Stimulated activated naive B cell treated with anti-CD40 and anti-IgM and Interleukin-4, amounts not matched to agents 10 μg/mL and 1 μg/mL and 100 μg/mL, for 72 hours (primary cell): ENCODE data around the gene OTOF.

Experiments used
- ATAC-seq, 2 donors: fragments of 150-1000 bp; cut with Tn5 transposase; replicated peaks; 2 replicates each; pipeline ENCODE4 v1.10.0; 2021; ENCODE audit warnings: moderate library complexity in 1 of 2
- DNase-seq: peaks from one replicate; pipeline ENCODE4 v3.0.0; 2021
- H3K27ac Mint-ChIP-seq: one replicate; pipeline ENCODE4 v1.8.0; 2022; ENCODE audit warnings: mild to moderate bottlenecking, mixed read lengths
- H3K27me3 Mint-ChIP-seq, 2 donors: one replicate each; pipeline ENCODE4 v1.8.0; 2022; ENCODE audit warnings: mixed read lengths in 2 of 2
- H3K36me3 Mint-ChIP-seq, 2 donors: one replicate each; pipeline ENCODE4 v1.8.0; 2022; ENCODE audit warnings: mixed read lengths in 2 of 2, mild to moderate bottlenecking in 1 of 2
- H3K4me1 Mint-ChIP-seq, 2 donors: one replicate each; pipeline ENCODE4 v1.8.0; 2022; ENCODE audit warnings: mixed read lengths in 2 of 2, mild to moderate bottlenecking in 1 of 2
- H3K4me3 Mint-ChIP-seq, 2 donors: one replicate each; pipeline ENCODE4 v1.8.0; 2022; ENCODE audit warnings: mild to moderate bottlenecking in 2 of 2, mixed read lengths in 2 of 2, moderate library complexity in 1 of 2
- H3K9me3 Mint-ChIP-seq, 2 donors: one replicate each; pipeline ENCODE4 v1.8.0; 2022; ENCODE audit warnings: mixed read lengths in 2 of 2, mild to moderate bottlenecking in 1 of 2

The OTOF gene

DNA sequence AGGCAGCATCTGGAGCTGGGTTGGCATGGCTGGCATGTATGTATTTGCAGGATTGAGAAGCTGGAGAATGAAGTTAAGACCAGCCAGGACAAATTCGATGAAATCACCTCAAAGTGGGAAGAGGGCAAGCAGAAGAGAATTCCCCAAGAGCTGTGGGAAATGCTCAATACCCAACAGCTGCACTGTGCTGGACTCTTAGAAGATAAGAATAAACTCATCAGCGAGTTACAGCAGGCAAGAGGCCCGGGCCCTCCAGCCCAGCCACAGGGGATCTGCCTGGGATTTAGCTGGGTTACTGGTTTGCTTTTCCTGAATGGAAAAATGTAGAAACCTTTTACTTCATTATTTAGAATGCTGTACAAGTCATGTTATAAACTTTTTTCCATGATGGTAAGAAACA lies 53.7 kb downstream of the OTOF start:
- Mint-ChIP-seq H3K4me3 (no peak overlapping the region), H3K36me3 (no peaks in the 10 kb centered on the region), H3K27ac (no peak overlapping the region), H3K27me3 (peaks cover 5 to 6% of the 10 kb centered on the region in 2 donors), H3K4me1 (peaks cover 1 to 6% of the 10 kb centered on the region in 2 donors), H3K9me3 (peaks cover 0 to 1% of the 10 kb centered on the region in 2 donors)
- ATAC-seq (no peak), DNase-seq (no peak)

GRCh38 chr2:26423750-26424149 lies 54.2 kb downstream of the OTOF start:
- Mint-ChIP-seq H3K27me3 (peaks cover 5 to 6% of the 10 kb centered on the region in 2 donors), H3K9me3 (peaks cover 0 to 1% of the 10 kb centered on the region in 2 donors), H3K4me1 (peaks cover 1 to 6% of the 10 kb centered on the region in 2 donors), H3K36me3 (no peaks in the 10 kb centered on the region), H3K27ac (no peak overlapping the region), H3K4me3 (no peak overlapping the region)
- ATAC-seq = no peak
- no peak for DNase-seq

DNA sequence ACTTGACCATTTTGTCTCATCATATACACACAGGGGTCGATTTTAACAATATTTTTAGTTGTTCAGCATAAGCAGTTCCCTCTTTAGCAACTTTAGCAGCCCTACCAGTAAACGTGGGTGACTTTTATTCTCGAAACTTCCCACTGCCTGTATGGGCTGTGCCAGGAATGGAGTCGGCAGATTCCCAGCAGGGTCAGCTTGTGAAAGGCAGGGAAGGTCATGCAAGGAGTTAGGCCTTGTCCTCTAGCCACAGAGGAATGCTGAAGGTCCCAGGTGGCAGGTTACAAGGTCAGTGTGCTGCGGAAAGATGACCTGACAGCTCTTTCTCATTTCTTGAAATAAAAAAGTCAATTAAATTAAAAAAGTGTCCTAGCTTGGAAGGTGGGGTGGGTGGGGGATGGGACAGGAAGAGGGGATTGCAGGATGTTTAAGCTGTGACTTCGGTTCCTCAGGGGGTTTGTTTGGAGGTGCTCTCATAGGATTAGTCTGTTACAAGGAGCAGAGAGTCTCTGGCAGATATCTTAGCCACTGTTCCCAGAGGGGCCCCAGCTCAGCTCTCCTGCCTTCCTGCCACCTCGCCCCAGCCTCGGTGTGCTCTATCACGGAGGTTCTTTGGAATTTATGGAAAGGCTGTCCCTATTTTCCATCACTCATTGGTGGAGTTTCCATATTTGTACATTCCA lies 54.8 kb downstream of the OTOF start:
- peaks cover 7 to 8% of the 10 kb centered on the region in 2 donors for H3K27me3 Mint-ChIP-seq
- no peak overlapping the region for H3K4me3 Mint-ChIP-seq
- no peak overlapping the region for H3K27ac Mint-ChIP-seq
- ATAC-seq (no peak), DNase-seq (no peak)
- H3K36me3 Mint-ChIP-seq = no peaks in the 10 kb centered on the region
- H3K9me3 Mint-ChIP-seq = peaks cover 0 to 1% of the 10 kb centered on the region in 2 donors
- H3K4me1 Mint-ChIP-seq = peaks cover 1 to 6% of the 10 kb centered on the region in 2 donors

DNA sequence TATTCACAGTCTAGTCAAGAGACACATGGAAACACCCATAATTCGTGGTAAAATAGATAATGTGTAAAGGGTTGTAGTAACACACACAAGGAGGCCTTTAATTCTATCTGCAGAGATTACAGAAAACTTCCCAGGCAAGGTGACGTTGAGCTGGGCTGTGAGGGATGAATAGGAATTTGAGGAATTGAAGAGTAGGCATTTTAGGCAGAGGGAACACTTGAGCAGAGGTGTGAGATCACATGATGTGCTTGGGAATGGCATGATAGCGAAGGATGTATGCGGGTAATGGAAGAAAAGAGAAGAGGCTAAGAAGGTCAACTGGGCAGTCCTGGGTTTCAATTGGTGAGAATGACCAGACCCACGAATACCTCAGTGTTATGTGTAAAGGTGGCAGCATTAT lies 56.0 kb downstream of the OTOF start:
- Mint-ChIP-seq H3K27ac (no peak overlapping the region), H3K4me3 (no peak overlapping the region), H3K9me3 (peaks cover 0 to 1% of the 10 kb centered on the region in 2 donors), H3K27me3 (peaks cover 8 to 11% of the 10 kb centered on the region in 2 donors), H3K4me1 (peaks cover 1 to 6% of the 10 kb centered on the region in 2 donors), H3K36me3 (no peaks in the 10 kb centered on the region)
- ATAC-seq (no peak), DNase-seq (no peak)

DNA sequence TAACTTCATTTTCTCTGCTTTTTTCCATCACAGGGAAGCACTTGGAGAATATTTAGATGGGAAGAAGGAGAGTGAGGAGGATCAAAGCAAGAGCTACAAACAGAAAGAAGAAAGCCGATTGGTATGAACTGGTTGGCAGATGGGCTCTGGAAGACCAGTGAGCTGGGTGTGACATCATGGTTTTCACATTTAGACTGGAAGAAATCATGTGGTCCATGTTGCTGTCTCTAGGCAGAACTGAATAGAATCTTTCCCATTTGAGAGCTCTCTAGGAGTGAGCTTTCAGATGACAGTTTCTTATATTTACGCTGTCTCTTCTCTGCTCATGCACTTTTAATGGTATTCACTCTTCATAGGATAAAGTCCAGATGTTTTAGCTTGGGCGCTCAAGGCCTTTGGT lies 63.6 kb downstream of the OTOF start:
- Mint-ChIP-seq H3K4me1 (peaks cover 5 to 10% of the 10 kb centered on the region in 2 donors), H3K4me3 (no peak overlapping the region), H3K36me3 (no peaks in the 10 kb centered on the region), H3K27me3 (peaks cover 3 to 6% of the 10 kb centered on the region in 2 donors), H3K27ac (no peak overlapping the region), H3K9me3 (no peaks in the 10 kb centered on the region)
- no peak for ATAC-seq
- DNase-seq = no peak

DNA sequence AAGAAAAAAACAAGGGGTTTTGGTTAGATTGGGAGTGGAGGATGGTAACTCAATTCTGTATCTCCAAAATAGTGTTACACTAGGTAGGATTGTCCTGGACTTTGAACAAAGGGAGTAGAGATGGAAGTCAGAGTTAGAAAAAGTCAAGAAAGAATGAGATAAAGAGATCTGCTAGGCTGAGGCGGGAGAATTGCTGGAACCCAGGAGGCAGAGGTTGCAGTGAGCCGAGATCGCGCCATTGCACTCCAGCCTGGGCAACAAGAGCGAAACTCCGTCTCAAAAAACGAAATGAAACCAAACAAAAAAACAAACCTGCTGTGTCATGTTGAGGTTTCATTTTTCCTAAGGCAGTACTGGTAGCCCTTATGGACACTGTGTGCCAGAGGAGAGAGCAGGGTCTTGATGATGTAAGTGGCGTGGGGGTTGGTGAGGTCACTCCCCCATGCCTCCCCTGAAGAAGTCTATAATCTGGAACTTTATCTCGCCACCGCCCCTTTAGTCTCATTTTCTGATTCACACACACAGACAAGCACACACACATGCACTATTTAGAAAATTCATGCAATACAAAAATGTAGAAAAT lies 65.7 kb downstream of the OTOF start:
- peaks cover 9 to 10% of the 10 kb centered on the region in 2 donors for H3K27me3 Mint-ChIP-seq

DNA sequence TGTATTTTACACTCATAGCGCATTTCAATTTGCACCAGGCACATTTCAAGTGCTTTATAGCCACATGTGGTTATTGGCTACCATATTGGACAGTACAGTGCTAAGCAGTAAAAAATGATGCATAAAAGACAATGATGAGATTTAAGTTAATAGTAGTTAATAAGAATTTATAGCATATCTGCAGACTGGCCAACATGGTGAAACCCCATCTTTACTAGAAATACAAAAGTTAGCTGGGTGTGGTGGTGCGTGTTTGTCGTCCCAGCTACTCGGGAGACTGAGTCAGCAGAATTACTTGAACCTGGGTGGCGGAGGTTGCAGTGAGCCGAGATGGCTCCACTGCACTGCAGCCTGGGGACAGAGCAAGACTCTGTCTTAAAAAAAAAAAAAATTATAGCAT lies 66.5 kb downstream of the OTOF start:
- H3K36me3 Mint-ChIP-seq = no peaks in the 10 kb centered on the region
- H3K27me3 Mint-ChIP-seq = peaks cover 9 to 10% of the 10 kb centered on the region in 2 donors
- ATAC-seq (no peak), DNase-seq (no peak)
- H3K27ac Mint-ChIP-seq = no peak overlapping the region
- peak overlapping the region; percentile 70 to 74 for H3K4me3 Mint-ChIP-seq
- H3K4me1 Mint-ChIP-seq = peaks cover 5 to 10% of the 10 kb centered on the region in 2 donors
- no peaks in the 10 kb centered on the region for H3K9me3 Mint-ChIP-seq

More for the DNA sequence above, 65.7 kb downstream of the OTOF start:
- peaks cover 5 to 10% of the 10 kb centered on the region in 2 donors for H3K4me1 Mint-ChIP-seq
- no peaks in the 10 kb centered on the region for H3K36me3 Mint-ChIP-seq
- H3K27ac Mint-ChIP-seq = peak overlapping the region; percentile 78
- no peak for DNase-seq
- peak overlapping the region; percentile 70 to 74 for H3K4me3 Mint-ChIP-seq
- ATAC-seq = peak; percentile 63 to 65
- H3K9me3 Mint-ChIP-seq = no peaks in the 10 kb centered on the region

DNA sequence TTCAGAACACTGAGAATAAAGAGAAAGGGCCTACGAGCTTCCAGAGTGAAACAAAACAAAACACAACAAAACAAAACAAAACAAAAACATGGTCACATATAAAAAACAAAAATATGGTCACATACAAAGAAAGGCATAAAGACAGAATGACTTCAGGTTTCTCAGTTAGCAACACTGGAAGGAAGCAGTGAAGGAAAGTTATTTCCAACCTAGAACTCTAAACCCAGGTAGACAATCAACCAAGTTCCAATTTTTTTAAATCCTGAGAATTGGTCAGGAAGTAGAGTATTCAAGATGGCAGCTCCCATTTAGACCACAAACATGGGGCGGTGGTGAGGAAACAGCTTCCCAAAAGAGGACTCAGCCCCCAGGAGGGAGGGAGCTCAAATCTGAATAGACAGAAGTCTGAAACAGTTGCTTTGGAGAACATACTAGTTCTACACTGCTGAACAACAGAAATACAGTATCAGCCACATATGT lies 67.1 kb downstream of the OTOF start:
- Mint-ChIP-seq H3K9me3 (no peaks in the 10 kb centered on the region), H3K27me3 (peaks cover 9 to 10% of the 10 kb centered on the region in 2 donors), H3K36me3 (no peaks in the 10 kb centered on the region), H3K4me1 (peaks cover 5 to 10% of the 10 kb centered on the region in 2 donors), H3K27ac (no peak overlapping the region), H3K4me3 (peak overlapping the region in 1 of 2 donors; percentile 1)
- no peak for DNase-seq
- no peak for ATAC-seq

- ATAC-seq = no peak
- Mint-ChIP-seq H3K4me3 (no peak overlapping the region), H3K36me3 (no peaks in the 10 kb centered on the region), H3K4me1 (peaks cover 5 to 10% of the 10 kb centered on the region in 2 donors), H3K27ac (no peak overlapping the region), H3K9me3 (no peaks in the 10 kb centered on the region), H3K27me3 (peaks cover 10 to 17% of the 10 kb centered on the region in 2 donors)
- no peak for DNase-seq
Measured at GRCh38 chr2:26409785-26410184, 68.1 kb downstream of the OTOF start.

DNA sequence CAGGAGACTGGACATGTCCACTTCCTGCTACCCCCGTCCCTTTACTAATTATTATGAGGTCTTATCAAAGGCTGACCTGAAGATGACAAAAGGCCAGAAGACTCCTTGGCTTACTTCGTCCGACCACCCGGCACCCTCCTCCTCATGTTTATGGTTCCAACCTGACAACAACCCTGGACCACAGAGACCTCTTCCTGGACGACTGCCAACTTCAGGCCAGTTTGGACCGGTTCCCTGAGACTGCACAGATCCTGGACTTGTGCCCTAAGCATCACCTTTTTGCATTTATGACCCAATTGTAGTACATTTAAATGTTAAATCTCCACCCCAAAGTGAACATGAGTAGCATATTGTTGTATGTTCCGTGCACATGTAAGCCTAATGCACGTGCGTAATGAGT lies 70.4 kb downstream of the OTOF start:
- H3K27ac Mint-ChIP-seq = no peak overlapping the region
- H3K27me3 Mint-ChIP-seq = peaks cover 10 to 17% of the 10 kb centered on the region in 2 donors
- H3K4me3 Mint-ChIP-seq = no peak overlapping the region
- no peak for DNase-seq
- ATAC-seq = no peak
- H3K9me3 Mint-ChIP-seq = no peaks in the 10 kb centered on the region
- H3K4me1 Mint-ChIP-seq = peaks cover 5 to 10% of the 10 kb centered on the region in 2 donors
- no peaks in the 10 kb centered on the region for H3K36me3 Mint-ChIP-seq
